Ascending aorta (tissue), 2 donors: Measurements from ENCODE around the gene ATP5MG. TPM values are rescaled to one million over a fixed set of nuclear protein-coding genes. Genes with fewer than 3 reads are reported as not detected.

ENCODE experiments used
- DNase-seq, 2 donors: peaks; one replicate each; pipeline ENCODE4 v3.0.0-alpha.2; 2019; ENCODE audit warnings: low spot score in 2 of 2
- H3K27ac ChIP-seq, 2 donors: fragments of 200-600 bp; sonication (generic); one replicate each; pipeline ENCODE4 v1.5.1; 2016 to 2017; ENCODE audit warnings: mild to moderate bottlenecking in 1 of 2
- H3K27me3 ChIP-seq: fragments of 200-600 bp; sonication (generic); one replicate; pipeline ENCODE4 v1.5.1; 2017
- H3K36me3 ChIP-seq, 2 donors: fragments of 200-600 bp; sonication (generic); one replicate each; pipeline ENCODE4 v1.5.1; 2016
- H3K4me1 ChIP-seq, 2 donors: fragments of 200-600 bp; sonication (generic); one replicate each; pipeline ENCODE4 v1.5.1; 2016 to 2017; ENCODE audit warnings: mild to moderate bottlenecking in 1 of 2
- H3K4me3 ChIP-seq, 2 donors: fragments of 200-600 bp; sonication (generic); one replicate each; pipeline ENCODE4 v1.5.1; 2016 to 2017; ENCODE audit warnings: mild to moderate bottlenecking in 1 of 2
- H3K9me3 ChIP-seq, 2 donors: fragments of 200-600 bp; sonication (generic); one replicate each; pipeline ENCODE4 v1.5.1; 2016
- intact Hi-C: fragments of 100-400 bp; cut with DNase I; formaldehyde crosslinking; loops from one replicate; pipeline ENCODE4 v1.15.1; 2023
- total RNA-seq: library from RNA; depleted of rRNA; stranded (reverse); fragments of >200 nt; gene quantifications from one replicate; pipeline ENCODE4 v1.1.0, GENCODE V29; 2016
- TF ChIP-seq, protein P1 (sequence below), 3 experiments: fragments of 200-600 bp in 2 of 3; fragments of 450-650 bp in 1 of 3; sonication (generic) in 2 of 3; IDR thresholded peaks; one replicate each; pipeline ENCODE4 v1.5.1; 2016 to 2019; ENCODE audit warnings: antibody characterized with exemption in 3 of 3, mild to moderate bottlenecking in 1 of 3, moderate library complexity in 1 of 3

The ATP5MG gene
- total RNA-seq, 1 donor from 2014 or later = 23.7 TPM

DNA sequence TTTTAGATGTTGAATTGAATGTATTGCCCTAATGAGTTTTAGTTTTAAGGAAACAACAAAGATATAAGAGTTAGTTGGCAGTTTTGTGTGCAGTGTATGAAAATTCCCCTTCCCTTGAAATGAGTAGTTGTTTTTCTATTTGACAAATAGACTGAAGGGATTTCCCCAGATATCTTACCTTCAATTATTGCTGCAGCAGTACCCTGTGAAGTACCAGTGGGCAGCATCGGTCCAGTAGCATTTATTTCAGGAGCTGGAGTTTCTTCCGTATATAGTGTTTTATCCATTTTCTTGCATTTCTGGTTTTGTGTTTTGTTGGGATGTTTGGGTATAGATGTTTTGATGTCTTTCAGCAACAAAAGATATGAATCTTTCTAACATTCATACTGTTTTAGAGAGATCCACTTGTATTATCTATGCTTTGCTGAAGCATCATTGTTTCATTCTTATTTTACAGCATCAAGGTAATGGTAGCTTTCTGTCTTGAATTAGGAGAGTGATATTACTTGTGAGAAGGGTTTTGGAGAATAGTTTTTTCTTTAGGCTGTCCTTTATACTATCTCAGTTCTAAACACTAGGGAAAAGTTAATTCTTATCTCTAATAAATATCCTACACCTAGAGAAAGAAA lies 42.3 kb downstream of the ATP5MG start:
- TF ChIP-seq, protein P1, sequence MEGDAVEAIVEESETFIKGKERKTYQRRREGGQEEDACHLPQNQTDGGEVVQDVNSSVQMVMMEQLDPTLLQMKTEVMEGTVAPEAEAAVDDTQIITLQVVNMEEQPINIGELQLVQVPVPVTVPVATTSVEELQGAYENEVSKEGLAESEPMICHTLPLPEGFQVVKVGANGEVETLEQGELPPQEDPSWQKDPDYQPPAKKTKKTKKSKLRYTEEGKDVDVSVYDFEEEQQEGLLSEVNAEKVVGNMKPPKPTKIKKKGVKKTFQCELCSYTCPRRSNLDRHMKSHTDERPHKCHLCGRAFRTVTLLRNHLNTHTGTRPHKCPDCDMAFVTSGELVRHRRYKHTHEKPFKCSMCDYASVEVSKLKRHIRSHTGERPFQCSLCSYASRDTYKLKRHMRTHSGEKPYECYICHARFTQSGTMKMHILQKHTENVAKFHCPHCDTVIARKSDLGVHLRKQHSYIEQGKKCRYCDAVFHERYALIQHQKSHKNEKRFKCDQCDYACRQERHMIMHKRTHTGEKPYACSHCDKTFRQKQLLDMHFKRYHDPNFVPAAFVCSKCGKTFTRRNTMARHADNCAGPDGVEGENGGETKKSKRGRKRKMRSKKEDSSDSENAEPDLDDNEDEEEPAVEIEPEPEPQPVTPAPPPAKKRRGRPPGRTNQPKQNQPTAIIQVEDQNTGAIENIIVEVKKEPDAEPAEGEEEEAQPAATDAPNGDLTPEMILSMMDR (IDR thresholded peaks at IDR 0.05) = no peak
- H3K36me3 ChIP-seq = no peaks in the 10 kb centered on the region
- intact Hi-C loops = no loop called here
- H3K27ac ChIP-seq = no peak overlapping the region
- no peaks in the 10 kb centered on the region for H3K9me3 ChIP-seq
- H3K4me1 ChIP-seq = peaks cover 7 to 41% of the 10 kb centered on the region in 2 donors
- no peaks in the 10 kb centered on the region for H3K27me3 ChIP-seq
- H3K4me3 ChIP-seq = no peak overlapping the region
- DNase-seq = no peak

DNA sequence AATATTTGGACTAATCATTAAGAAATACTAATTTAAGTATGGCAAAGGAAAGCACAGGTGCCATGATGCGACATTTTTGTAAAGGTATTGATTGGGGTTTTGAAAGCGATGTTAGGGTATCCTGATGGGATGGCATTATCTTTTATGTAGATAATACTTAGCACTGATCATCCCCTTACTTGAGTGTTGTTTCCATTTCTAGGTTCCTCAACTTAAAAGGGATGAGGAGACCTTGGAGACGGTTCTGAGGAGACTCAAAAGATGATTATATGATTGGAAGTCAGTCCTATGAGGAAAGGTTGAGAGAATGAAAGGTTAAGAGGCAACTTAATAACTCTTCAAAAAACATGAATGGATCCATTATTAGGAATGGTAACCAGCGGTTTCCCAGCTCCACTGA lies 46.0 kb downstream of the ATP5MG start:
- no peak overlapping the region for H3K27ac ChIP-seq
- intact Hi-C loops = no loop called here
- H3K36me3 ChIP-seq = no peaks in the 10 kb centered on the region
- no peaks in the 10 kb centered on the region for H3K9me3 ChIP-seq
- TF ChIP-seq, protein P1 (IDR thresholded peaks at IDR 0.05) = no peak
- no peak overlapping the region for H3K4me3 ChIP-seq
- DNase-seq = no peak
- H3K27me3 ChIP-seq = no peaks in the 10 kb centered on the region
- H3K4me1 ChIP-seq = peaks cover 0 to 22% of the 10 kb centered on the region in 2 donors

DNA sequence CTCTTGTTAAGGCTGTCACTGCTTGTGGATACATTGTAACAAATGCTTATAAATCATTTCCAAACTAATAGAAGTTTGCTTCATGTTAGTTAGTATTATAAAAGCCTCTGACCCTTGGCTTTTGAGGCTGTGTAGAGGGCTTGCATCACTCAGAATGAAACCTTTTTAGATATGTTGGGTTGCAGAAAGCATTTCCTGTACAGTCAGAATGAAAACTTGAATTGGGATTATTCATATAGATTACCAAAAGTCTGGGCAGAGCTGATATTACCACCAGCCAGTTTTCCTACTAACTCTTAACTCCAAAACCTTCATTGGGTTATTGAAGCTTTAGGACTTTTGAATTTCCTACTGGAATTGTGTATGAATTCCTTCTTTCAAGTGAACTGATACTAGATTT lies 46.9 kb downstream of the ATP5MG start:
- TF ChIP-seq, protein P1 (IDR thresholded peaks at IDR 0.05) = no peak
- intact Hi-C loops = no loop called here
- no peak for DNase-seq

DNA sequence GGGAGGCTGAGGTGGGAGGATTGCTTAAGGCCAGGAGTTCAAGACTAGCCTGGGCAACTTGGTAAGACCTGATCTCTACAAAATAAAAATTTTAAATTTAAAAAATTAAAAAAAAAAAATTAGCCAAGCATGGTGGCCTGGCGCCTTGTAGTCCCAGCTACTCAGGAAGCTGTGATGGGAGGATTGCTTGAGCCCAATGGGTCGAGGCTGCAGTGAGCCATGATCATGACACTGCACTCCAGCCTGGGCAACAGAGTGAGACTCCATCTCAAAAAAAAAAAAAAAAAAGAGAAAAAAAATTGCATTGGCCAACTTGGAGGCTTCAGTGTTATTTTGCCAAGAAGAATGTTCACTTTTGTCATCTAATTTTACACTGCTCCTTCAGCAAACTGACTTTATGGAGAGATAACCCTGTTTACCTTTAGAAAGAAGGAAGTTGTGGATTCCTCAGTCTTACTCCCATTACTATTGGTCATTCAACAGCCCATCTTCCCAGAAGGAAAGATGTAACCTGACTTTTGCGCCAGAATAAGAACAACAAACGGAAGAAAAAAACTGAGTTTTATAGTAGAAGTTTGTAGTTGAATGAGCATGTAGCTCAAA lies 48.0 kb downstream of the ATP5MG start:
- no peaks in the 10 kb centered on the region for H3K9me3 ChIP-seq
- no peak overlapping the region for H3K4me3 ChIP-seq
- TF ChIP-seq, protein P1 (IDR thresholded peaks at IDR 0.05) = no peak
- no peak for DNase-seq
- intact Hi-C loops = no loop called here
- no peaks in the 10 kb centered on the region for H3K36me3 ChIP-seq
- no peak overlapping the region for H3K27ac ChIP-seq
- H3K4me1 ChIP-seq = peaks cover 0 to 18% of the 10 kb centered on the region in 2 donors
- no peaks in the 10 kb centered on the region for H3K27me3 ChIP-seq

More for the DNA sequence above, 46.9 kb downstream of the ATP5MG start:
- no peaks in the 10 kb centered on the region for H3K9me3 ChIP-seq
- no peaks in the 10 kb centered on the region for H3K36me3 ChIP-seq
- peaks cover 0 to 16% of the 10 kb centered on the region in 2 donors for H3K4me1 ChIP-seq
- H3K4me3 ChIP-seq = no peak overlapping the region
- no peaks in the 10 kb centered on the region for H3K27me3 ChIP-seq
- no peak overlapping the region for H3K27ac ChIP-seq

DNA sequence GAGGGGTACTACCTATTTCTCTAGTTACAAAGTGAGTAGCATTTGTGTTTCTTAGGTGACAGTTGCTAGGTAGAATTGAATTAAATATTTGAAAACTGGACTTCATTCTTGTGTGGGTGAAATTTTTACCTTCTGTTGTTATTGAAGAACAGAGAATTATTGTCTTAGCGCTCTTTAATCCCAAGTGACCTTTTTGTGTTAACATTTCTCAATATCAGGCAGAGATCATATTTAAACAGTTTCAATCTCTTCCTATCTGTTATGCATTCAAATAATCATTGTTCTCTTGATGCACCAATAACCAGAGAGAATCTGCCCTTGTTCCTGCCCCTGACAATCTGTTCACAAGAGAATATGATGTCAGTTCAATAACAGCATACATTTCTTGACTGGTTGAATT lies 49.0 kb downstream of the ATP5MG start:
- Histone ChIP-seq H3K27me3 (no peaks in the 10 kb centered on the region), H3K4me3 (no peak overlapping the region), H3K9me3 (no peaks in the 10 kb centered on the region), H3K4me1 (peaks cover 0 to 12% of the 10 kb centered on the region in 2 donors), H3K36me3 (no peaks in the 10 kb centered on the region), H3K27ac (no peak overlapping the region)
- TF ChIP-seq, protein P1 (IDR thresholded peaks at IDR 0.05) = no peak
- intact Hi-C loops = no loop called here
- DNase-seq = no peak

Other genes with a start within 250 kb of the ATP5MG start
- gene SCN4B, start 248.8 kb upstream of the ATP5MG start, total RNA-seq = 1.1 TPM
- gene SCN2B, start 225.0 kb upstream of the ATP5MG start, total RNA-seq = 0.11 TPM
- not detected for gene JAML, start 176.6 kb upstream of the ATP5MG start, total RNA-seq
- gene MPZL3, start 149.2 kb upstream of the ATP5MG start, total RNA-seq = 0.21 TPM
- gene MPZL2, start 137.3 kb upstream of the ATP5MG start, total RNA-seq = 53.0 TPM
- not detected for gene CD3E, start 96.9 kb upstream of the ATP5MG start, total RNA-seq
- not detected for gene CD3D, start 58.9 kb upstream of the ATP5MG start, total RNA-seq
- gene CD3G, start 57.3 kb upstream of the ATP5MG start, total RNA-seq = not detected
- gene UBE4A, start 42.0 kb upstream of the ATP5MG start, total RNA-seq = 24.6 TPM
- 61.3 TPM for gene KMT2A, start 34.9 kb downstream of the ATP5MG start, total RNA-seq
- 30.4 TPM for gene TTC36, start 125.9 kb downstream of the ATP5MG start, total RNA-seq
- gene TMEM25, start 129.6 kb downstream of the ATP5MG start, total RNA-seq = 133 TPM
- 34.9 TPM for gene IFT46, start 164.3 kb downstream of the ATP5MG start, total RNA-seq
- gene ARCN1, start 170.8 kb downstream of the ATP5MG start, total RNA-seq = 93.8 TPM
- 200 TPM for gene PHLDB1, start 206.0 kb downstream of the ATP5MG start, total RNA-seq